ENCODE results near the gene SH3PXD2A.

The SH3PXD2A gene

GRCh38 chr10:103882285-103883007 is 27.1 kb upstream of the SH3PXD2A start:
- no peak overlapping the region for H3K27ac ChIP-seq
- no peaks in the 10 kb centered on the region for H3K9me3 ChIP-seq
- H3K27me3 ChIP-seq = no peaks in the 10 kb centered on the region
- no peak overlapping the region for H3K4me3 ChIP-seq (ENCODE audit: low read depth in 1 of 2, low read length in 1 of 2)
- TF ChIP-seq, protein P1, sequence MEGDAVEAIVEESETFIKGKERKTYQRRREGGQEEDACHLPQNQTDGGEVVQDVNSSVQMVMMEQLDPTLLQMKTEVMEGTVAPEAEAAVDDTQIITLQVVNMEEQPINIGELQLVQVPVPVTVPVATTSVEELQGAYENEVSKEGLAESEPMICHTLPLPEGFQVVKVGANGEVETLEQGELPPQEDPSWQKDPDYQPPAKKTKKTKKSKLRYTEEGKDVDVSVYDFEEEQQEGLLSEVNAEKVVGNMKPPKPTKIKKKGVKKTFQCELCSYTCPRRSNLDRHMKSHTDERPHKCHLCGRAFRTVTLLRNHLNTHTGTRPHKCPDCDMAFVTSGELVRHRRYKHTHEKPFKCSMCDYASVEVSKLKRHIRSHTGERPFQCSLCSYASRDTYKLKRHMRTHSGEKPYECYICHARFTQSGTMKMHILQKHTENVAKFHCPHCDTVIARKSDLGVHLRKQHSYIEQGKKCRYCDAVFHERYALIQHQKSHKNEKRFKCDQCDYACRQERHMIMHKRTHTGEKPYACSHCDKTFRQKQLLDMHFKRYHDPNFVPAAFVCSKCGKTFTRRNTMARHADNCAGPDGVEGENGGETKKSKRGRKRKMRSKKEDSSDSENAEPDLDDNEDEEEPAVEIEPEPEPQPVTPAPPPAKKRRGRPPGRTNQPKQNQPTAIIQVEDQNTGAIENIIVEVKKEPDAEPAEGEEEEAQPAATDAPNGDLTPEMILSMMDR (IDR thresholded peaks at IDR 0.05) = no peak
- no peaks in the 10 kb centered on the region for H3K4me1 ChIP-seq (ENCODE audit: control insufficient read depth in 1 of 2, insufficient read depth in 1 of 2, low read depth in 1 of 2, low read length in 1 of 2)
- peaks cover 90% of the 10 kb centered on the region for H3K36me3 ChIP-seq

DNA sequence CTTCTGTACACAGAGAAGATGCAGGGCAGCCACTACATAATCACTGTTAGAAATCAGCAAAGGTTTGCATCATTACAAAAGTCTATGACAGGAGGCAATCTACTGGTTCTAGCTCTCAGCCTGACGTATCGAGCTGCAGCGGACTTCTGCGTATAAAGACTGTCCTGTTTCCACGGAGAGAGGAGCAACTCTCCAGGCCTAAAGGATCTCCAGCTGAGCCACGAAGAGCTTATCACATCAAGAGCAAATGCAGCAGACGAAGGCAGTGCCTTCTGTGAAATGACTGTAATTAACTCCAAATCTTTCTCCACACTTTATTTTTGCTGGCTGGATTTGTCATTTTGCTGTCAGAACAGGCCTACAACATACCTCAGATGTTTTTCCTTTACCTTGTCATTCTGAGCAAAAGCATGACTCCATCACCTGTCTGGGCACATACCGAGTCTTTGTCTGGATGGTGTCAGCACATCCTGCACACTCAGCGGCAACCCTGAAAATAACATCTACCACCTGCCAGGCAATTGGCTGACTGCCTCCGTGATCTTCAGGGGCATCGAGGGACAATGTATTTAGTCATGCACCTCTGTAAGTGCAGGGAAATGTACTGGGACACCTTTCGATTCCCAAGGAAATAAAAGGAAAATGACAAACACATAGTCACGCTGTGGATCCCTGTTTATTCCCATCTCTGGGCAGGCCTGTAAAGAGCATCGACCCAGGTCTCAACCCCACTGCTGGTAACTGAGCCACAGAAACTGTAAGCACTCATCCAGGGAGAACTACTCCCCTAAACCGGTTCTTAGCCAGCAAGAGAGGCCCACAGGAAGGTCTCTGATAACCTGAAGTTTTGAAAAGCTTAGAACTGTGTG is 26.3 kb upstream of the SH3PXD2A start:
- Histone ChIP-seq H3K27ac (no peak overlapping the region), H3K9me3 (no peaks in the 10 kb centered on the region), H3K27me3 (no peaks in the 10 kb centered on the region), H3K4me3 (ENCODE audit: low read depth in 1 of 2, low read length in 1 of 2) (no peak overlapping the region), H3K4me1 (ENCODE audit: control insufficient read depth in 1 of 2, insufficient read depth in 1 of 2, low read depth in 1 of 2, low read length in 1 of 2) (no peaks in the 10 kb centered on the region), H3K36me3 (peaks cover 90% of the 10 kb centered on the region)
- TF ChIP-seq, protein P1 (IDR thresholded peaks at IDR 0.05) = no peak

- Histone ChIP-seq H3K27me3 (no peaks in the 10 kb centered on the region), H3K4me1 (ENCODE audit: control insufficient read depth in 1 of 2, insufficient read depth in 1 of 2, low read depth in 1 of 2, low read length in 1 of 2) (no peaks in the 10 kb centered on the region), H3K4me3 (ENCODE audit: low read depth in 1 of 2, low read length in 1 of 2) (no peak overlapping the region), H3K36me3 (peaks cover 78% of the 10 kb centered on the region), H3K27ac (no peak overlapping the region), H3K9me3 (no peaks in the 10 kb centered on the region)
- TF ChIP-seq, protein P1 (IDR thresholded peaks at IDR 0.05) = no peak
Measured at GRCh38 chr10:103879831-103880230, 24.5 kb upstream of the SH3PXD2A start.

- TF ChIP-seq, protein P1 (IDR thresholded peaks at IDR 0.05) = no peak
- H3K4me1 ChIP-seq (ENCODE audit: control insufficient read depth in 1 of 2, insufficient read depth in 1 of 2, low read depth in 1 of 2, low read length in 1 of 2) = no peaks in the 10 kb centered on the region
- H3K27ac ChIP-seq = no peak overlapping the region
- H3K36me3 ChIP-seq = peaks cover 76% of the 10 kb centered on the region
- no peaks in the 10 kb centered on the region for H3K9me3 ChIP-seq
- no peak overlapping the region for H3K4me3 ChIP-seq (ENCODE audit: low read depth in 1 of 2, low read length in 1 of 2)
- no peaks in the 10 kb centered on the region for H3K27me3 ChIP-seq
Measured at GRCh38 chr10:103879409-103879808, 24.0 kb upstream of the SH3PXD2A start.

DNA sequence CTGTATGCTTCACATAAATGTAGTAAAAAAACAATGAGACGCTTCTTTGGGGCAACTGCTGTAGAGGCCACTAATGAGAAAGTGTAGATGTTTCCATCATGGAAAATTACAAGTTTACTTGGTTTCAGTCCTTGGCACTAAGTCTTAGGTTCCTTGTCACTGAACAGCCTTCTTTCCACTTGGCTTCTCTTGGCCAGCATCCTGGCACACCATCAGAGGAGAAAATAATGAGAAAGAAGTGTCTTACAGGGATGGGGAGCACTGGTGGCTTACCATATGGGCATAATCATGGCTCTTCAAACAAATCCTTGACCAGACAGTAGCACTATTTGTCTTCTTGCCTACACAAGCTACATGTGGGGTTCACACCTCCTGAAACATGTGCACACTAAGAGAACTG is 22.5 kb upstream of the SH3PXD2A start:
- Histone ChIP-seq H3K36me3 (peaks cover 77% of the 10 kb centered on the region), H3K27me3 (no peaks in the 10 kb centered on the region), H3K27ac (no peak overlapping the region), H3K4me3 (ENCODE audit: low read depth in 1 of 2, low read length in 1 of 2) (no peak overlapping the region), H3K4me1 (ENCODE audit: control insufficient read depth in 1 of 2, insufficient read depth in 1 of 2, low read depth in 1 of 2, low read length in 1 of 2) (no peaks in the 10 kb centered on the region), H3K9me3 (no peaks in the 10 kb centered on the region)
- TF ChIP-seq, protein P1 (IDR thresholded peaks at IDR 0.05) = no peak

Data from neutrophil (primary cell).